Activated T-cell treated with anti-CD3 and anti-CD28 coated beads, Interleukin-2, amount 50 U/mL, for 1 hour (primary cell): ENCODE data around the gene KY.

Source experiments
- DNase-seq: peaks from one replicate; pipeline ENCODE4 v3.0.0-alpha.2; 2020

KY gene

DNA sequence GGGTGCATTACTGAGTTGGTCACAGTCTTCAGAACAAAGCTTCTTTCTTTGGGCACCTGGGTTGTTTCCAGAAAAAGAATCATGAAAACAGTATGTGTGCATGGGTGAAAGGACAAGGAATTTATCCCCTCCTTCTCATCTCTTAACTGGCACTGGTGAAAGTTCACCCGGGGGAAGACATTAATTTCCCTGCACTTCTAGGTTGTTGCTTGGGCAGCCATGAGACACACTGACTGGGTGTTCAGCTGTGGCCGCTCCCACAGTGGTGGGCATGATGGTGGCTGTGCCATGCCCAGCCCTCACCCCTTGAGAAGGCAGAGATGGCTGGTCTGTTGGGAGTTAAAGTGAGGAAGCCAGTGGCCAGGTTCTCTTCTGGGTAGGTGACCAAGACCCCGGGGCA, 16.6 kb upstream of the KY start:
- no peak for DNase-seq

DNA sequence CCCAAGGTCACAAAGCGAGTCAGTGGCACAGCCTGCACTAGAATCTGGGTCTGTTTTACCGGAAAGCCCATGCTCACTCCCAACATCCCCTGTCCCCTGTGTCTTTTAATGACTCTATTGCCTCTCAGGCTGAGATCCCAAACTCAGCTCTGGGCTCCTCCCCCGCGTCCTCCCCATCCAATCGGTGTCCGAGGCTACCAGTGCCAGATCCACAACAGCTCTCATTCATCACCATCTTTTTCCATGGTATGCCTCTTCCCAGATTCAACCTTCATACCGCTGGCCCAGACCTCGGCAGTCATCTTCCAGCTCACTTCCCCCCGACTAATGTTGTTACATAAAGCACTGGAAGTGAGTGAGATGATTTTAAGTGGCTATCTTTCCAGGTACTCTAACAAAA, 16.1 kb upstream of the KY start:
- no peak for DNase-seq

DNA sequence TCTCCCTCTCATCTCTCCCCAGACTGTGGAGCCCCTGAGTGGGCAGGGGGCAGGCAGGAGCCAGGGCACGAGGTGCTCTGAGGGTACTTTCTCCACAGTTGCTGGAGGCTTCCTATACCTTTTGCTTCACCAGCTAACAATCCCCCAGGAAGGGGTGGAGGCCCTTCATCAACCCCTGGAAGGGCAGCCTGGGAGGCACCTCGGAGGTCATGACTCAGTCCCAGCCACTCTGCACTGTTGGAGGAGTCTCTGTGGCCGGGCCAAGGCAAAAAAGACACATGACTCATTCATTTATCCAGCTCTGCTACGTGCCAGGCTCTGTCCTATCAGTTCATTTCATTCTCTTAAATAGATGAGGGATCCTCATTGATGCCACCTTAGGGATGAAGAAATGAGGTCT, 15.6 kb upstream of the KY start:
- no peak for DNase-seq

DNA sequence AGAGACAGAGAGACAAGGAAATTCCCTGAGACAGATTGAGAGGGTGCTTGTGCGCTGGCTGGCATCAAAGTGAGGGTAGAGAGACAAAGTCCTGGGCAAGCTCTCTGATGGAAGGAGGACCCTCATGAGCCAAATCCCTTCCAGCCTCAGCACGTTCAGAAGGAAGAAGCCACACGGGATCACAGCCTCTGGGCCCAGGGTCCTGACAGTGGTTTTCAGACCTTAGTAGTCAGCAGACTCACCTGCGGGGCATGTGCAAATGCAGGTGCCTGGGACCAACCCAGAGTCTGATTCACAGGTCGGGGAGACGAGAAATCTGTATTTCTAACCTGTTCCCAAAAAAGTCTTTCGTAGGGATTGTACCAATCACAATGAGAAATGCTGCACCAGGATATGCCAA, 15.2 kb upstream of the KY start:
- no peak for DNase-seq

DNA sequence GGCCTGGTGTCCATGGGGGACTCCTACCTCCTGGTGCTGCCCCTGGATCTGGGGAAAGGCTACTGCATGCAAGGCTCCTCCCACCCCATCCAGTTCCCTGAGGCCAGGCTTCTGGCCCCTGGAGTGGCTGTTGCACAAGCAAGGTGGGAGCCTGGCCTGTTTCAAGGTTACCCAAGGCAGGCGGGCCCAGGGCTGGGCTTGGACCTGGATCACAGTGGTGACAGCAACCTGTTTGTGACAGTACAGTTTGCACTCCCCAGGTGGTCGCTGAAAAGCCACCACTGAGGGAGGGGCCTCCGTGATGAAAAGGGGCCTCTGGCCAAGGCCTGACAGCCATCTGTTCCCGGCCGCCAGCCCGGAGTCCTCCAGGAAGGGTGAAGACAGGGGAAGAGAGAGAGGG, 14.4 kb upstream of the KY start:
- no peak for DNase-seq

DNA sequence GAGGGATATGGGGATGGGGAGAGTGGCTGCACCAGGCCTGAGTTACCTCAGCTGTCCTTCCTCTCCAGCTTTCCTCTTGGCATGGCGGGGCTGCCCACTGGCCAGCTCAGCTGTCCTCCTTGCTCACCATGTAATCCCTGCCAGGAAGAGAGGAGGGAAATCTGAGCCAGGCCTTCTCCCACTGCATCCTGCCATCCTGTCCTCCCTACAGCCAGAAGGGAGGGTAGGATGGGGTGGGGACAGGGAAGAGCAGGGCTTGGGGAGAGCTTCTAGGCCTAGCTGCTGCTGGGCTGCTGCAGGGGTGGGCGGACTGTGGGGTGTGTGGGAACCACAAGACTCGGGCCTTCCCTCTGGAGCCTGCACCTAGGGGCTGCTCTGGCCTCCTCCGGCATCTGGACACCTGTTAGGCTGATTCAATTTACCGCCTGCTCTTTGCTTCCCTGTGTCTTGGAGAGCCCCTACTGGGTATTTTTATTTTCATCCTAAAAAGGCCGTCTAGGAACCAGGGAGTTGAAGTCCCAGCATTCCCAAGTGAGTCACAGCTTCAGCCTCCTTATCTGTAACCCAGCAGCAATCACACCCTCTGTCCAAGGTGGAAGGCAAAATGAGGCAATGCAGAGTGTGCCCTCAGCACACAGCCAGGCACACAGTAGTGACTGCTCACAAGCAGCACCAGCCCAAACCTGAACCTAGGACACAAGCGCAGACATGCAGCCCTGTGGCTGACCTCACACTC, 13.1 kb upstream of the KY start:
- DNase-seq, result no peak

DNA sequence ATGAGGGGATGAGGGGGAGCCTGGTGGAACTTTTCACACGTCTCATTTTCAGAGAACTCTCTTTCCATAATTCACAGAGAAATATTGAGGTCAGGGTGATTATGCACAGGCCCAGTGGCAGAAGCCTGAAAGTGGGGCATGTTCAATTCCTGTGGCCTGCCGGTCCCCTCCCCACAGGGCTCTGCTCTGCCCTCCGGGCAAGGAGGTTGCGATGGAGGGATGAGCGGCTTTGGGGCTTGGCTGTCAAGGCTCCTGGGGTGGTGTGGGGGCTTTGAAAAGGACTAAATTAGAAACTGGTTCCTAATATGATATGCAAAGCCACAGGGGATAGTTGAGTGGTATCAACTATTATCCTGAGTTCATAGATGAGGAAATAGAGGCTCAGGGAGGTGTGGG, 9.2 kb upstream of the KY start:
- DNase-seq, result no peak

DNA sequence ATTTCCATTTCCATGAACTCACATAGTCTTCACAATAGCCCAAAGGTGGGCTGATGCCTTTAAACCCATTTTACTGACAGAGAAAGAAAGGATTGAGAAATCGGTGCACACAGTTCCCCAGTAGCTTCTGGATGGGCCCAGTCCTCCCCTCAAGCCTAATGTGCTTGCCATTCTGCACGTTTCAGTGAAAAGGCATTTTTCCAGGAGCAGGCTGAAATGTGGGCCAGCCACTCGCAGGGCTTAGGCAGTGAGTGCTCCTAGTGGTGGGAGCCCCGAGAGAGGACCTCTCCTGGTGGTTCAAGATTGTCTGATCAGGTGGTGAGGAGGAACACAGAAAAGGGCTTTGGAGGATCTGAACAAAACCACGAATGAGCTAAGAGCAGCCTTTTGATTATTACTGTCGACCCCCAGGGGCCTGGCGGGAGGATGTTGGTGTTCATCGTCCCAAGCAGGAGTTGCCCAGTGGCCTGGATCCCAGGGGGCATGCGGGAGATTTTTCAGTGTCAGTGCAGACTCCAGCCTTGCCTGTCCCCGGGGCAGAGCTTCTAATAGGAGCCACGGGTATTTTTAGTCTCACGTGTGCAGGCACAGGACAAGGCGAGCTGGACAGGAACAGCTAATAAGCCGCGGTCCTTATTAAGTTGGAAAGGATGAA, 8.7 kb upstream of the KY start:
- no peak for DNase-seq

DNA sequence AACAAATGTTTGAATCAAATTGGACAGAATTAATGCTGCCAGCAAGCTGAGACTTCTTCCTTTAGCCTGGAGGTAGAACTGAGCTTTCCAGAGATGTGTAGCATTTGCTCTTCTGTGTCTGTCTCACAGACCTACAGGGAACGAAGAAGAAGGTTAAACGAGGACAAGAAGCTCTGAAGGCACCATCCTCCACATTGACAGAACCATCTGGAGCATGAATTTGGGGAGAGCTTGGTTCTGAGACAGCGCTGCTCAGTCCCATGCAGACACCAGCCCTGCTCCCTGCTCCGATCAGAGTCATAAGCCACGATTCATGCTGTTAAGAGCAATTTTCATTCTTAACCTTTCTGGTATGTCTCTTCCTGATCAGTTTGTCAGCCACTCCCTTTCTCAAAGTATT, 7.7 kb upstream of the KY start:
- no peak for DNase-seq

DNA sequence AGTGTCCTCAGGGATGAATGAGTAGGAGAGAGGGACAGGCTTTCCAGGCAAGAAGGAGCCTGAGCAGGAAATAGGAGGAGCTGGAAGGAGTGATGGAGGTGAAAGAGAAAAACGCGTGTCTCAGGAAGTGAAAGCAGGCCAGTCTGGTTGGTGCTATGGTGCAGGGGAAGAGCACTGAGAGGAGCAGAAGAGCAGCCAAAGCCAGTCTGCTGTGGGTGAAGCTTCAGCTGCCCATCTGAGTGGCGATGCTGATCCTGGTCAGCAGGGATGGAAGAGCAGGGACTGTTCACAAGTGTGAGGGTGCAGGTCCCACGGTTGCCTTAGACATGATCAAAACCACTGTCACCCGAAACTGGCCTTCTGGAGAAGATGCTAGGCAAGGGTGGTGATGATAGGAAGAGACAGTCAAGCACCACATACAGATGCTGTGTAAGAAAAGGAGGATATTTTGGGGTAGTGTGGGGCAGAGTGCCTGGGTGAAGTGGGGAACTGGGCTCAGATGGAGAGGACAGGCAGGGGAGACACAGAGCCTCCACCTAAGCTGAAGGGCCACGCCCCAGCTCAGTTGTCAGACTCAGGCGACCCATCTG, 5.5 kb upstream of the KY start:
- DNase-seq, result no peak

DNA sequence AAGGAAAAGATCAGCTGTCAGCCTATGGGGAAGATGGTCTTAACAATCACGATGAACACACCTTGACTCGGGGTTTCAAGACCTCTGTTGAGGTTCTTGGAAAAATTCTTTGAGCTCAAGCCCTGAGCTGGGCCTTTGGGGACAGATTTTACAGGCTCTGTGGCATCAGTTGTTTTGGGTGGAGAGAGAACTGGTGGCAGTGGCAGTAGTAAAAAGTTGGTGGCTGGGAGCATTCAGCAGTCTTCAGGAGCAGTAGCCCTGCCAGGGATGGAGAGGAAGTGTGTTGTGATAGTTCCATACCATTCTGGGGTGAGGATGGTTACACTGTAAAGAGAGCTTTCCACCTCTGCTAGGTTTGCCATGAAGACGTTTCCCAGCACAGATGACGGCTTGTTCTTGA, 4.9 kb upstream of the KY start:
- DNase-seq, result no peak

DNA sequence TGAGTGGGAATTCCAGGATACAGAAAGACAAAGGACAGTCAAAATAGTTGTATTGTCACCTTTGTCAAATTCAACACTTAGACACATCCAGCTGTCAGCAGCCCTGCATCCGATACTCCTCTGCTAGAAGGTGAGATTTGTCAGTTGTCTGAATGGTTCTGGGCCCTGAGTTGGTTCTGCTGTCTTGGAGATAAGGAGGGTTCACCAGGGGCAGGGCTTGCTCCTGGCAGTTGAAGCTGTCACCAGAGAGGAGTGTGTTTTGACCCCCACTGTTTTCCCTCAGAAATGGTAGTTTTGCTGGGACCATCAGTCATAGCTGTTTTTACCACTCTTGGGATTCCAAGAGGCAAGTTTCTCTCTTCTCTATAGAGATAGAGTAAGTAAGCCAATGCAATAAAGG, 3.2 kb upstream of the KY start:
- DNase-seq, result no peak

DNA sequence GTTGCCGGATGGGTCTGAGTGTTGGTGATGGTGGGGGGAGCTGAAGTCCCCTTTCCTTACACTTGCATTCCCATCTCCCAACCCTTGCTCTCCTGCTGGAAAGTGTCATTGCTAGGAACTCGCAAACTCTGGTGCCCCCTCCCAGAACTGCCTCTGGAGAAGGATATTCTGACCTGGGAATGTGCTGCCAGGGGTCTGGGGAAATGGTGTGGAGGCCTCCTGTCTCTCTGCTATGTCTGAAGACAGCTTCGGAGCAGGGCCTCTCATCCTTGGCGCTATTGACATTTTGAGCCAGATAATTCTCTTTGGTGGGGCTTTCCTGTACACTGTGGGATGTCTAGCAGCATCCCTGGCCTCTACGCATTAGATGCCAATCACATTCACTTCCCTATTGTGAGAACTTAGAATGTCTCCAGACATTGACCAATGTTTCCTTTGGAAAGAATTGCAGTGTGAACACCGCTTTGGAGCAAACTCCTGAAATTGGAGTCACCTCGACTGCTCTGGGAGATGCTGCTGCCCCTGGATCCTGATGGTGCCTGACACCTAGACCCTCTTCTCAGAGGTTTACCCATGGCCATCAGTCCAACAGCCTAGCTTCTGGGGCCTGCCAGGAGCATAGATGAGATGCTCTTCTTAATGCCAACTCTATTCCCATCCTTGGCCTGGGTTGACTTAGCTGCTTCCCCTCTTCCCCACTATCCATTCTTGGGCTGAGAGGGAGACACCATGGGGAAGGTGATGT, 2.2 kb upstream of the KY start:
- no peak for DNase-seq

DNA sequence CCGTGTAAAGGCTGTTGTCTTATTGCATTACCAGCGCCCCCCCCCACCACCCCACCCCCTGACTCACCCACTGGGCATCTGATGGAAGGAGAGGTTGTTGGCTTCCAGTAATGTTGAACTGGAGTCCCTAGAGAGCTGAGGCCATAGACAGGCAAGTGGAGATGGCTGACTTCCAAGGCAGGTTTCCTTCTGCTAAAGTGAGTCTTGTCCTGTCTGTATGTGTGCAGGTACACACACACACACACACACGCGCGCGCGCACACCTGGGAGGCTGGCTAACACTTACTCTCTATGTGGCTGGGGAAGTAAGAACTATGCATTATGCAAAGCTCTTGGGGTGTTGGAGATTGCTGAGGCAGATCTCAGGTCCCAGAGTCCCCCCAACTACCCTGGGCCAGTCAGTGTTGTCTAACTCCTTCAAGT, 1.6 kb upstream of the KY start:
- no peak for DNase-seq

DNA sequence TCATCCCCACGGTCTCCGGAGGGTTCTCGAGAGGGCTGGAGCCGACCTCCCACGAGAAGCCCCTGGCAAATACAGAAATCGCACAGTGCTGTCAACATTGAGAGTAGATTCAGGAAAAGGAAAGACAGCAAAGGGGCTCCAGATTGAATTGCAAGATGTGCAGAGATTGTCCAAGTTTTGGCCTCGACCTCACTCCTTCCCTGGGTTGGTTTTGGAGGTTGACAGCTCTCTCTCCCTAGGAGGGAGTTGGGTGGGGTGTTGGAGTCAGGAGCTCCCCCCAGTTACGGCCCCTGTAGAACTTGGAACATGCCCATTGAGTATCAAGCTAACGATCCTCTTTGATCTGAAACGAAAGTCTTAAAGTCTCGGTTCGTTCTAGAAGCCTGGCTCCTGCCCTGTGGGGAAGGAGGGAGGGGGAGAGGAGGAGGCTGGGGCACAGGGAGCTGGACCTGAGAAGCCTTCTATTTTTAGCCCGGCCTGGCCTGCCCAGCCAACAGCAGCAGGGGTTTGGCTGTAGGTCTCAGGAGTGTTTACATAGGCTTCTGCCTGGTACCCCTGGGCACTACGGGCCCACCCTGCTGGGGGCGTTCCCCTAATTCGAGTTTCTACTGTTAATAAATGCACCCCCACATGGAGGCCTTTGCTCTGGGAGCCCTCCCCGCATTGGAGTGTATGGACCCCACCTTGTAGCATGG, 672 bp upstream of the KY start:
- no peak for DNase-seq

DNA sequence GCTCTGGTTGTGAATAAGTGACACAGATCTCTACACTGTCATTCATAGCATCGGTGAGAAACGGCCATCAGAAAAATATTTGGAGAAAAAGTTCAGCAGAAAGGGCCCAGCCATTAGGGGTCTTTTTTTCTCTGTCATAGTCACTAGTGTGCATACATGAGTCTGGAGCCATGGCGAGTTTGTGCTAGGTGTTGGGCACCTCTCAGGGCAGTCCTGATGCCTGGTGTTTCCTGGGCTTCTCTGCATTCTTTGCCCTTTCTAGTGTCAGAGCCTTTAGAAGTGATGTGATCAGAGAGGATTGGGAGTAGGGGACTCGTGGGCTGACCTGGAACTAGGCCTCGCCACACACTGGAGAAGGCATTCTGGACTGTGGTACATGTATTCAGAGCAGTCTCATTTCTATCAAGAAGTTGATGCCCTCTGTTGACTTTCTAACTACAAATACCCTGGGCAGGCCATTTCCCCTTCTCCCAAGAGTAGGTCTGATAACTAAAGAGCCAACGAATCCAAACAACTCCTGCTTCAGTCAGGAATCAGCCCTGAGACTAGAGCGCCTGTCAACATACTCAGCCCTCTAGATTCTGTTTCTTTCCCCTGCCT, 1.6 kb downstream of the KY start:
- no peak for DNase-seq

DNA sequence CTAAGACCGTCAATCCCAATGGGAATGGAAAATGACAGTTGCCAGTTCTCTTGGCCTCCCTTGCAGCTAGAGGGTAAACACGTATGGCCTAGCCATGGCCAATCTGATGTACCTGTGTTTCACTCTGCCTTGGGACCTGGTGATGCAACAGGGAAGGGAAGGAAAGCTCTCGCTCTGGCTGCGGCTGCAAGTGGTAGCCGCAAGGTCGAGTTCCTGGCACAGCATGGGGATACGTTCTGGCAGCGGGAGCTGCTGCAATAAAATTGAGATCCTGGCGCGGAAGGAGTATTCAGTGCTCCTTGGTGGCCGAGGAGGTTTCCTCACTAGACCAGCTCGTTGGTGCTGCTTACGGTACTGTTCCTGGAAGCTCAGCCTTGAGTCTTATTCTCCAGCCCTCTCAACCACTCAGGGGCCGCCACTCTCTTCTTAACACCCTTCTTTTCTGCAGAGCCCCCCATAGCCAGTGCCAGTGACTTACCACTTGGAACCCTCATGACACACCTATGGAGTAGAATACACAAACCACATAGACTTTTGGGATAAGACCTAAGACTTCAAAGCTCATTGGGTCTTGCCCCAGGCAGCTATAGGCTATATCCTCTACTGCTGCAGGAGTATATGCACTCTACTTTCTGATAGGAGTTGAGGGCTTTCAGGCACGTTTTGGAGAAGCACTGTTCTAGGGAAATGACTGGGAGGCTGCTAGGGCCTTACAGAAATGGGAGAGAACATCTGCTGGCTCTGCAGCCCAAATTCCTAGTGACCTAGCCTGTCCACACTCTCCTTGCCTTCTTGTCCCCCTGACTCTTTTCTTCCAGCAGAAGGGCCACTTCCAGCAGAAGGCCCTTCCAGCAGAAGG, 2.7 kb downstream of the KY start:
- no peak for DNase-seq

DNA sequence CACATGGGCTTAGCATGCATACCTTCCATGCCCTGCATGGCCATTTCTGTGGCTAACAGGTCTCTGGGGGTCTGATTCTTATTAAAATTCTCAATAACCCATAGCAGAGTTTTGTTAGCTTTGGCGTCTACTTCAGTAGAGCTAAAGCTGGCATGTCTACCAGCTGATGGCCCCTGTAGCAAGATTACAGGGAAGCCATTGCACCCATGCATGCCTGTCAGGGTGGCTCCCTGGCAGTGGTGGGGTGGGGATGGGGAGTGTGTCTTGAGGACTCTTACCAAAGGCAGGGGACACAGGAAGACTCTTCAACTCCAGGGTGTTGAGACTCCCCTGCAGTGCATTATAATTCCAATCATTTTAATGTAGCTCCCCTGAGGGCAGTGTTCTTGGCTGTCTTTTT, 4.7 kb downstream of the KY start:
- no peak for DNase-seq

DNA sequence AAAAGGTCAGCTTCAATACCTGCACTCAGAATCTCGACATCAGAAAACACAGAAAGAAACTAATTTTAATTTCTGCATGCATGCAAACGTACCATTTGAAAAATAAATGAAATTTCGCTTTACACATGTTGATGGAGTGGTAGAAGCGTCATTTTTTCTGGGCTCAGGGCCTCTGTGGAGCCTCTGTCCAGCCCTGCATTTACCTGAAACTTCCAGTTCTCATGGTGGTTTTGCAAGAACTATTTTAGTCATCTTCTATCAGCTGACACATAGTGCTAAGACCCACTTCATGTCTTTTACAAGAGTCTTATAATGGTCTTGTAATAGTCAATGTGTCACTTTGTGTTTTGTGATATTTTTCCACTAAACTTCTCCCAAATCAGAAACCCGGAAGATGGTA, 5.3 kb downstream of the KY start:
- DNase-seq, result no peak

DNA sequence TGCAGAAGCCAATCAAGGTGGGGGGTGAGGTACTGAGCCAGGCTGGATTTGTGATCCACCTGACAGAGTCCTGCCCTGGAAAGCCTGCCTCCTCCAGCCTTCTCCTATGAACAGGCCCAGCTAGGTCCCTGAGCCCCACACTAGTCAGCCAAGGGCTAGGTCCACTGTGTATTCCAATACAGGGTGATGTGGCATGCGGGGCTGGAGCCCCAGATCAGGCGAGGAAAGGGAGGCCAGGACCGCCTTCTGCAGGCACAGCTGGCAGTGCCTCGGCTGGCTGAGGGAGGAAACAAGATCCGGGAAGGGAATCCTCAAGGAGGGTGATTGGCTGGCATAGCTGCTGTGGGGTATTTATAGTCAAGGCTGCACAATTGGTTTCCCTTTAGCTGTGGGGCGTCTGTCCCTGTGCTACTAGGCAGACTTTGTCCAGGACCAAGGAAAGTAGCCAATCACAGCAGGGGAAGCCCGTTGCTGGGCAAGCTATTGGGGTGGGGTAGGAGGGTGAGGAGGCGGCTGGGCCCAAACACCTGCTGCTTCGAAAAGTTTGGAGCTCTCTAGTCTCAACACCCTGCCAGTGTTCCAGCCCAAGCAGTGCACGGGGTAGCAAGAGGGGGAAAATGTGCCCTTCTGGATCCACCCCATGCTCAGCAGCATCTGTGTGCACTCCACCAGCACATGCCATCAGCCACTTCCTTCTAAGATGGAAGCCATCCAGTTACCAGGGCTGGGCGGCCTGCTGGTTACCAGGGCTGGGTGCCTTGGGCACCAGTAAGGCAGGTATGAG, 5.9 kb downstream of the KY start:
- no peak for DNase-seq

DNA sequence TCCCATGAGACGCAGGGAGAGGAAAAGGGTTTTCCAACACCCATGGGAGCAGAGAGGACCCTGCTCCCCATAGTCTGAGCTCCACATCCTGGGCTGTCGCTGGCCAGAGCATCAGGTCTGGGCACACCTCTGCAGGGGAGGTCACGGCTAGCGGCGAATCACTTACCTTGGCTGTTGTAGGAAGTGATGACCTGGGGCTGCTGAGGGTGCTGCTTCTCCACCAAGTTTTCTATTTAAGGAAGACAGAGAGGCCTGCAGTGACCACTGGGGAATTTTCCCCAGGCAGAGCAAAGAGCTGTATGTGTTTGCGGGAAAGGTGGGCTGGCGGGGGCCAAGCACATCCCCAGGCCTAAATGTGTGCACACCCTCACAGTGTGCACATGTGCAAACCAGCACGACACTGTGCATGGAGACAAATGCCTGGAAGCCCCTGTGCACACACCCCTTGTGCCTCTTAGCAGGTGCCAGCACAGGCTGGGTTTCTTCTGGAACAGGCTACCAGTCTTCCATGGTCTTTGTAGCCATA, 7.6 kb downstream of the KY start:
- DNase-seq, result no peak
